A549 (cell line): ENCODE measurements around the gene PAX9. TPM values are rescaled to one million over a fixed set of nuclear protein-coding genes. Genes with fewer than 3 reads are reported as not detected.

ENCODE experiments used
- ATAC-seq, 2 experiments: fragments of 200-7000 bp in 1 of 2; fragments of >200 bp in 1 of 2; cut with Nextera tagmentation in 1 of 2; cut with Tn5 transposase in 1 of 2; 3 replicates each; pipeline versions ENCODE4 v1.8.0 to v1.9.1; 2018 to 2020; ENCODE audit warnings: mild to moderate bottlenecking in 1 of 2, moderate library complexity in 1 of 2
- CTCF ChIA-PET: fragments of 300-600 bp; sonication (Branson Sonifier 250); formaldehyde crosslinking; extraction: SDS; loops from one replicate; lab custom pipeline; 2021; ENCODE audit warnings: antibody characterized with exemption, inconsistent platforms; lab: Yijun Ruan, JAX
- POLR2A ChIA-PET: fragments of 350-600 bp; formaldehyde crosslinking; extraction: SDS; loops from one replicate; lab custom pipeline; 2021; ENCODE audit warnings: antibody characterized with exemption, inconsistent platforms; lab: Yijun Ruan, JAX
- DNase-seq, 2 experiments: peaks; one replicate each; pipeline versions ENCODE4 v3.0.0 to v3.0.0-alpha.2; 2011 to 2016; ENCODE audit warnings: low read depth in 1 of 2, low spot score in 1 of 2
- FAIRE-seq: peaks from 2 replicates; lab custom pipeline; 2011; peaks lifted over from hg19 to GRCh38; lab: Jason Lieb, UNC
- H3K27ac ChIP-seq, 2 experiments: fragments of >200 bp; sonication (Bioruptor Twin); formaldehyde crosslinking; 3 replicates each; pipeline ENCODE4 v1.5.1; 2016 to 2017
- H3K4me1 ChIP-seq: fragments of >200 bp; sonication (Bioruptor Twin); formaldehyde crosslinking; 3 replicates; pipeline ENCODE4 v1.6.1; 2016
- H3K4me2 ChIP-seq: fragments of >200 bp; sonication (Bioruptor Twin); formaldehyde crosslinking; 3 replicates; pipeline ENCODE4 v1.6.1; 2016
- H3K4me3 ChIP-seq: fragments of >200 bp; sonication (Bioruptor Twin); formaldehyde crosslinking; 3 replicates; pipeline ENCODE4 v1.5.1; 2016
- H3K9me3 ChIP-seq: fragments of >200 bp; sonication (Bioruptor Twin); formaldehyde crosslinking; 3 replicates; pipeline ENCODE4 v1.6.1; 2016
- CBX8 ChIP-seq: fragments of 200-600 bp; sonication (generic); IDR thresholded peaks from 2 replicates; pipeline ENCODE4 v1.6.1; 2016
- CEBPB ChIP-seq, 2 experiments: fragments of >200 bp in 1 of 2; sonication (Bioruptor Twin) in 1 of 2; formaldehyde crosslinking in 1 of 2; IDR thresholded peaks; 2 replicates each; pipeline ENCODE4 v1.6.1; 2012 to 2016
- CHD2 ChIP-seq: fragments of 150-350 bp; IDR thresholded peaks from 2 replicates; pipeline ENCODE4 v1.6.1; 2014; ENCODE audit warnings: low read length; ENCODE audit not compliant: partially characterized antibody
- EHMT2 ChIP-seq: fragments of 200-600 bp; sonication (generic); IDR thresholded peaks from 2 replicates; pipeline ENCODE4 v1.6.1; 2016; ENCODE audit warnings: antibody characterized with exemption, low read depth, mild to moderate bottlenecking, moderate library complexity
- FOSL2 ChIP-seq, 2 experiments: fragments of 450-650 bp in 1 of 2; fragments of >200 bp in 1 of 2; sonication (Bioruptor Twin) in 1 of 2; formaldehyde crosslinking; IDR thresholded peaks; 2 replicates each; pipeline versions ENCODE4 v1.5.0 to v1.6.1; 2016 to 2020; ENCODE audit warnings: mild to moderate bottlenecking in 1 of 2, moderate library complexity in 1 of 2
- GATA3 ChIP-seq: IDR thresholded peaks from 2 replicates; pipeline ENCODE4 v1.6.1; 2012; ENCODE audit warnings: borderline replicate concordance
- HDAC2 ChIP-seq: fragments of 200-600 bp; sonication (generic); IDR thresholded peaks from 2 replicates; pipeline ENCODE4 v1.6.1; 2016
- HEYL ChIP-seq: fragments of 250-450 bp; sonication (Bioruptor Pico); IDR thresholded peaks from 2 replicates; pipeline ENCODE4 v1.8.0; 2021; ENCODE audit warnings: mild to moderate bottlenecking, moderate library complexity
- HOXB13 ChIP-seq: fragments of 250-450 bp; sonication (Bioruptor Pico); IDR thresholded peaks from 2 replicates; pipeline ENCODE4 v1.5.0; 2020; ENCODE audit warnings: low read depth, mild to moderate bottlenecking, moderate library complexity
- HOXB5 ChIP-seq: fragments of 250-450 bp; sonication (Bioruptor Pico); IDR thresholded peaks from 2 replicates; pipeline ENCODE4 v1.5.0; 2020; ENCODE audit warnings: mild to moderate bottlenecking, moderate library complexity
- JUNB ChIP-seq: fragments of >200 bp; sonication (Bioruptor Twin); formaldehyde crosslinking; IDR thresholded peaks from 2 replicates; pipeline ENCODE4 v1.6.1; 2016
- KDM1A ChIP-seq: fragments of 200-600 bp; sonication (generic); IDR thresholded peaks from 2 replicates; pipeline ENCODE4 v1.6.1; 2016; ENCODE audit warnings: low read depth, mild to moderate bottlenecking
- KDM5A ChIP-seq: fragments of 200-600 bp; sonication (generic); IDR thresholded peaks from 2 replicates; pipeline ENCODE4 v1.6.1; 2016; ENCODE audit warnings: antibody characterized with exemption, mild to moderate bottlenecking
- MAFK ChIP-seq: fragments of 450-650 bp; IDR thresholded peaks from 2 replicates; pipeline ENCODE4 v1.6.1; 2014; ENCODE audit not compliant: partially characterized antibody
- MYC ChIP-seq: IDR thresholded peaks from 2 replicates; pipeline ENCODE4 v1.6.1; 2012; ENCODE audit warnings: mild to moderate bottlenecking, inconsistent platforms, low read length, improper control_type of control experiment, borderline replicate concordance
- NFE2L2 ChIP-seq: fragments of 150-350 bp; conservative IDR thresholded peaks from 2 replicates; pipeline ENCODE4 v1.6.1; 2014; ENCODE audit warnings: low read length
- PHF8 ChIP-seq: fragments of 200-600 bp; sonication (generic); IDR thresholded peaks from 2 replicates; pipeline ENCODE4 v1.6.1; 2016; ENCODE audit warnings: low read depth, mild to moderate bottlenecking, antibody characterized with exemption, moderate library complexity, borderline replicate concordance
- RAD21 ChIP-seq, 2 experiments: fragments of >200 bp in 1 of 2; sonication (Bioruptor Twin) in 1 of 2; formaldehyde crosslinking in 1 of 2; IDR thresholded peaks in 1 of 2; conservative IDR thresholded peaks in 1 of 2; 2 replicates in 1 of 2; 3 replicates in 1 of 2; pipeline ENCODE4 v1.6.1; 2012 to 2018; ENCODE audit warnings: inconsistent platforms in 1 of 2
- RFX5 ChIP-seq: fragments of 450-650 bp; IDR thresholded peaks from 2 replicates; pipeline ENCODE4 v1.7.1; 2014; ENCODE audit warnings: antibody characterized with exemption, mild to moderate bottlenecking, moderate library complexity
- RNF2 ChIP-seq: fragments of 200-600 bp; sonication (generic); IDR thresholded peaks from 2 replicates; pipeline ENCODE4 v1.6.1; 2016; ENCODE audit warnings: low read depth, mild to moderate bottlenecking, antibody characterized with exemption, moderate library complexity, borderline replicate concordance
- SMC3 ChIP-seq: fragments of >200 bp; sonication (Bioruptor Twin); formaldehyde crosslinking; IDR thresholded peaks from 3 replicates; pipeline ENCODE4 v1.6.1; 2018; ENCODE audit warnings: inconsistent platforms
- USF2 ChIP-seq: fragments of 450-650 bp; IDR thresholded peaks from 2 replicates; pipeline ENCODE4 v1.6.1; 2014; ENCODE audit warnings: antibody characterized with exemption
- ZC3H11A ChIP-seq: fragments of 450-650 bp; IDR thresholded peaks from 2 replicates; pipeline ENCODE4 v1.6.1; 2014; ENCODE audit warnings: antibody characterized with exemption, mild to moderate bottlenecking
- ZFP36 ChIP-seq: fragments of 450-650 bp; IDR thresholded peaks from 2 replicates; pipeline ENCODE4 v1.6.1; 2014; ENCODE audit warnings: borderline replicate concordance; ENCODE audit not compliant: partially characterized antibody
- WGBS: methylation state at CpG from one replicate; pipeline ENCODE4 v1.1.6; 2017; ENCODE audit errors: missing lambda C conversion rate; 5-methylcytosine and 5-hydroxymethylcytosine counted together
- polyA plus RNA-seq, 4 experiments: library from polyadenylated mRNA; depleted of rRNA in 3 of 4; stranded (reverse); fragments of >200 nt; fragmentation: RNase III in 1 of 4; extraction: RNeasy Plus Mini Kit Qiagen cat#74134 plus additional on column Dnase treatment in 1 of 4; gene quantifications; 2 replicates in 3 of 4; 3 replicates in 1 of 4; pipeline ENCODE4 v1.2.3, GENCODE V29; 2011 to 2017
- TF ChIP-seq, protein P1 (sequence below): IDR thresholded peaks from 2 replicates; pipeline ENCODE4 v1.6.1; 2012; ENCODE audit warnings: low read depth, borderline replicate concordance
- TF ChIP-seq, protein P2 (sequence below): fragments of >200 bp; sonication (Bioruptor Twin); formaldehyde crosslinking; IDR thresholded peaks from 2 replicates; pipeline ENCODE4 v1.6.1; 2016
- TF ChIP-seq, protein P3 (sequence below): fragments of 150-350 bp; IDR thresholded peaks from 2 replicates; pipeline ENCODE4 v1.6.1; 2014; ENCODE audit warnings: low read depth, mild to moderate bottlenecking, low read length

PAX9 gene
- polyA plus RNA-seq, 2 of the 4 experiments (the other 2 are of a cell fraction) = 0.75 to 1.8 TPM

DNA sequence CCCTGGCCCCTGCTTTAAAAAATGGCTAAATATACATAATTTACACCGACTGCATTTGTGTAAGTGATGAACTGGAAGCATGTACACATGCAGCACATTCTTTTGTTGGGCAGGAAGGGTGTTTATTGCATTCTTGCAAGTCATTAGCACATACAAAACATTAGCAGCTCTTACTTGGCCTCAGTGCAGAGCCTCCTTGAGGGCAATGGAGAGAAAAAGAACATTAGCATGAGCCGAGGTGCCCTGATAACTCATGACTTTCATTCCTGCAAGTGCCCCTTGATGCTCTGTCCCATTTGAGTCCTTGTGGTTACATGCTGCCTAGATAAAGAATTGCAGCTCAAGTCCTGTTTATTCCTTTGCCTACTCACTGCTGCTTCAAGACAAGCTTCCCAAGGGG is 61.9 kb downstream of the PAX9 start:
- FAIRE-seq (no peak), DNase-seq (no peak), ATAC-seq (no peak)
- H3K27ac ChIP-seq = no peak overlapping the region
- H3K9me3 ChIP-seq = no peaks in the 10 kb centered on the region
- H3K4me1 ChIP-seq = no peaks in the 10 kb centered on the region
- TF ChIP-seq HEYL (CRISPR knock-in tag) = no peak
- TF ChIP-seq KDM1A = no peak
- TF ChIP-seq USF2 = no peak
- no peak for TF ChIP-seq RNF2
- TF ChIP-seq MAFK = no peak
- TF ChIP-seq CBX8 = no peak
- no peak for TF ChIP-seq ZC3H11A
- TF ChIP-seq, protein P1, sequence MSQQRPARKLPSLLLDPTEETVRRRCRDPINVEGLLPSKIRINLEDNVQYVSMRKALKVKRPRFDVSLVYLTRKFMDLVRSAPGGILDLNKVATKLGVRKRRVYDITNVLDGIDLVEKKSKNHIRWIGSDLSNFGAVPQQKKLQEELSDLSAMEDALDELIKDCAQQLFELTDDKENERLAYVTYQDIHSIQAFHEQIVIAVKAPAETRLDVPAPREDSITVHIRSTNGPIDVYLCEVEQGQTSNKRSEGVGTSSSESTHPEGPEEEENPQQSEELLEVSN = no peak
- TF ChIP-seq FOSL2 (IDR thresholded peaks at IDR 0.05) = no peak
- no peak for TF ChIP-seq FOSL2 (CRISPR knock-in tag; IDR thresholded peaks at IDR 0.05)
- TF ChIP-seq CHD2 = no peak
- TF ChIP-seq HOXB5 = no peak
- no peak for TF ChIP-seq RFX5
- no peak for TF ChIP-seq EHMT2
- no peak for TF ChIP-seq RAD21 (conservative IDR thresholded peaks at IDR 0.05 in 1 of 2, IDR thresholded peaks at IDR 0.05 in 1 of 2)
- TF ChIP-seq KDM5A = no peak
- 15% methylated on average over 2 of the region's 2 CpGs for WGBS
- no peak overlapping the region for H3K4me2 ChIP-seq
- ChIA-PET CTCF (interaction anchor here (0.8 to 1.2 kb wide), 2 partner anchors 69 to 75 kb away, joined by 3 read pairs; no protein-coding TSS in a partner anchor), POLR2A (no interaction called here)
- H3K4me3 ChIP-seq = no peak overlapping the region

DNA sequence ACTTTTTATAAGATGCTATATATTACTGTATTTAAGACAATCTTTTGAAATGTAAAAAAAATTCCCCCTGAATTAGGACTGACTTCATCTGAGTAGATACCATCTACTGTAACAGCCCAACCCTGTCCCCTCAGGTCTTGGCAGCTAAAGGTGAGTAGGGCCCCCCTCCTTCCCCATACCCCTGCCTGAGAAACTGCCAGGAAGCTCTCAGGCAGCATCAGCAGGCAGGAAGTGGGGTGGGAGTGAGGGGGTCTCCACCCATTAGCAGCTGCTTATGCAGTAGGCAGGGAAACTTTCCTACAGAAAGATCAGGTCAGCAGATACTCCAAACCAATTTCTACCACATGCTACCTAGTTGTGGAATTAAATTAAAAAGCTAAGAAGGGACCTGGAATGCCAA is 62.5 kb downstream of the PAX9 start:
- H3K4me2 ChIP-seq = no peak overlapping the region
- no peak overlapping the region for H3K27ac ChIP-seq
- H3K9me3 ChIP-seq = no peaks in the 10 kb centered on the region
- CTCF ChIA-PET = interaction anchor here (0.6 to 1.2 kb wide), 2 partner anchors 17 to 69 kb away, joined by 3 read pairs; no protein-coding TSS in a partner anchor
- no peak for ATAC-seq
- TF ChIP-seq JUNB (no peak), ZFP36 (no peak), USF2 (no peak), HEYL (CRISPR knock-in tag) (no peak), HOXB13 (no peak), CEBPB (IDR thresholded peaks at IDR 0.05) (no peak)
- TF ChIP-seq, protein P2, sequence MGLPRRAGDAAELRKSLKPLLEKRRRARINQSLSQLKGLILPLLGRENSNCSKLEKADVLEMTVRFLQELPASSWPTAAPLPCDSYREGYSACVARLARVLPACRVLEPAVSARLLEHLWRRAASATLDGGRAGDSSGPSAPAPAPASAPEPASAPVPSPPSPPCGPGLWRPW = no peak
- TF ChIP-seq, protein P3, sequence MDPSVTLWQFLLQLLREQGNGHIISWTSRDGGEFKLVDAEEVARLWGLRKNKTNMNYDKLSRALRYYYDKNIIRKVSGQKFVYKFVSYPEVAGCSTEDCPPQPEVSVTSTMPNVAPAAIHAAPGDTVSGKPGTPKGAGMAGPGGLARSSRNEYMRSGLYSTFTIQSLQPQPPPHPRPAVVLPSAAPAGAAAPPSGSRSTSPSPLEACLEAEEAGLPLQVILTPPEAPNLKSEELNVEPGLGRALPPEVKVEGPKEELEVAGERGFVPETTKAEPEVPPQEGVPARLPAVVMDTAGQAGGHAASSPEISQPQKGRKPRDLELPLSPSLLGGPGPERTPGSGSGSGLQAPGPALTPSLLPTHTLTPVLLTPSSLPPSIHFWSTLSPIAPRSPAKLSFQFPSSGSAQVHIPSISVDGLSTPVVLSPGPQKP = no peak
- H3K4me1 ChIP-seq = no peaks in the 10 kb centered on the region
- no peak for FAIRE-seq
- H3K4me3 ChIP-seq = no peak overlapping the region
- DNase-seq = no peak
- POLR2A ChIA-PET = no interaction called here

- DNase-seq (no peak), ATAC-seq (no peak)
- CTCF ChIA-PET = no interaction called here
- WGBS = 59% methylated on average over 3 of the region's 3 CpGs
- TF ChIP-seq HDAC2 = no peak
- TF ChIP-seq MYC = no peak
- TF ChIP-seq GATA3 = no peak
- TF ChIP-seq EHMT2 = no peak
- TF ChIP-seq SMC3 = no peak
- TF ChIP-seq NFE2L2 = no peak
- no peak for TF ChIP-seq HEYL (CRISPR knock-in tag)
- TF ChIP-seq KDM5A = no peak
- TF ChIP-seq PHF8 = no peak
- TF ChIP-seq, all 56 proteins: peak for 0
- Histone ChIP-seq H3K9me3 (no peaks in the 10 kb centered on the region), H3K4me2 (no peak overlapping the region), H3K4me3 (no peak overlapping the region), H3K27ac (no peak overlapping the region), H3K4me1 (no peaks in the 10 kb centered on the region)
- FAIRE-seq = no peak
- POLR2A ChIA-PET = no interaction called here
Observed at GRCh38 chr14:36726128-36726527, 64.5 kb downstream of the PAX9 start.
